ENCODE results near the gene MLN.

Gene MLN

DNA sequence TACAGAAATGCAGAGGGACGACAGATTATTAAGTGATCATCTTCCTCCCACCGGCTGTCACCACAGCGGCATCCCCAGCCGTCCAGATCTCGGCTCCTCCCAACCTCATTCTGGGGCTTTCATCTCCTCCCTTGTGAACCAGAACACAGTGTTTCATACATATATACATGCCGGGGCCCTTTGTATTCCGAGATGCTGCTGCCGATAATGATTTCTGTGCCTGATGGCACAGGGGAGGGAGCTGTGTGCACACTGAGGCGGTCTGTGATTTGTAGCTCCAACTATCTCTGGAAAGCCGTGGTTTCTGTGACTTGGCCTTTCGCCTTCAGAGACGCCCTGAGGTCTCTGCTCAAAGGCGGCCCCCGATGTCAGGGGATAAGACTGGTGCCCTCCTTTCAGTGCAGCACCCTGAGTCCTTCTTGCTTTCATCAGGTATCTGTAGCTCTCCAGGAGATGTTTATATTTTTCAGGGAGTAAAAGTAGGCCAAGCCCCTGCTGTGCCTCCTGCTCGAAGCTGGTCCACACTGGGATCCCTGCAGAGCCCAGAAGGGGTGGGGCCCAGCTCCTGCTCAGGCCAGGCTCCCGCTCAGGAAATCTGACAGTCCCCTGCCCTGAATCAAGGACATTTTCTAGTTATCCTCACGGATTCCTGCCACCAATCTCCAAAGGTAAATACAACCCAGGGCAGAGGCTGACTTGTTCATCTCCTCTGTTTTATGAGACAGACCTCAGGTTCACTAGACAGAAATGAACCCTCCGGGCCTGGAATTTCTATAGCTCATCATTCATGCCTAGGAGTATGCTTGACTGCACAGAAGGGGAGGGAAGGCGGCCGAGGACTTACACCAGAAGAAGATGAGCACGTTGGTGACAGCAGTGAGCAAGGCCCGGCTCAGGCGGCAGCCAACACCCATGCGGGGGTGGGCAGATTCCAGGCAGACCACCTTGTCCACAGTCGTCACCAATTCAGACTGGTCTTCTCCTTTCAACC is 26.1 kb downstream of the MLN start:
- no peak for DNase-seq (ENCODE audit: low read depth)
- H3K4me3 ChIP-seq (ENCODE audit: low read depth, low read length) = no peak overlapping the region

- H3K4me3 ChIP-seq (ENCODE audit: low read depth, low read length) = no peak overlapping the region
- DNase-seq (ENCODE audit: low read depth) = no peak
Observed at GRCh38 chr6:33776764-33777163, 27.0 kb downstream of the MLN start.

DNA sequence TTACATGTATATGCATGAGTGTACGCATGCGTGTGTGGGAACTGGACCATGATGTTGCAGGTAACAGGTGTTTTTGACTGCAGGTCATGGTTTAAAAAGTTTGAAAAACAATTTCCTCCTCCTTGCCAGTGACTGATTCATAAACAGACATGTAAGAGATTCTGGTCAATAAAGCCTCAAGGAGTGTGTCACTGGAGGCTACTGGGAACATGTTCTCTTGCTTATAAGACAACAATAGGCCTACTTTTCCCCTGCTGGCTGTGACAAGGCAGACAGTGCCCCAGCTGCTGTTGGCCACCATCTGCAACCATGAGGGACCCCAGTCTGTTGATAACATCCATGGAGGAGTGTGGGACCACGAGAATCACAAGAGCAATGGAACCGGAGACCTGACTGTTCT is 27.6 kb downstream of the MLN start:
- no peak for DNase-seq (ENCODE audit: low read depth)
- no peak overlapping the region for H3K4me3 ChIP-seq (ENCODE audit: low read depth, low read length)

DNA sequence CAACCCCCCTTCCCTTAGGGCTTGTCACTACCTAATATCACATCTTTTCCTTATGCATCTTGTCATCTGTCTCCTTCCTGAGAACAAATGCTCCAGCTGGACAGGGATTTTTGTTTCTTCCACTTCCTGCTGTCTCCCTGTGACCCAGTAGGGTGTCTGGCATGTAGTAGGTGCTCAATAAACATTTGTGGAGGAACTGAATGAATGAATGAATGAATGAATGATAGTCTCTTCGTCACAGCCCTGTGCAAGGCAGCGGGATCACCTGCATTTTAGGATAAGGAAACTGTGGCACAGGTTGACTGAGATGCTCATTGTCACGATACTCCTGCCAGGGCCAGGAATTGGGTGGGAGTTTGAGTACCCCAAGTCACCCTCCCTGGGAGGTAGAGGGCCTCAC is 29.0 kb downstream of the MLN start:
- DNase-seq (ENCODE audit: low read depth) = no peak

DNA sequence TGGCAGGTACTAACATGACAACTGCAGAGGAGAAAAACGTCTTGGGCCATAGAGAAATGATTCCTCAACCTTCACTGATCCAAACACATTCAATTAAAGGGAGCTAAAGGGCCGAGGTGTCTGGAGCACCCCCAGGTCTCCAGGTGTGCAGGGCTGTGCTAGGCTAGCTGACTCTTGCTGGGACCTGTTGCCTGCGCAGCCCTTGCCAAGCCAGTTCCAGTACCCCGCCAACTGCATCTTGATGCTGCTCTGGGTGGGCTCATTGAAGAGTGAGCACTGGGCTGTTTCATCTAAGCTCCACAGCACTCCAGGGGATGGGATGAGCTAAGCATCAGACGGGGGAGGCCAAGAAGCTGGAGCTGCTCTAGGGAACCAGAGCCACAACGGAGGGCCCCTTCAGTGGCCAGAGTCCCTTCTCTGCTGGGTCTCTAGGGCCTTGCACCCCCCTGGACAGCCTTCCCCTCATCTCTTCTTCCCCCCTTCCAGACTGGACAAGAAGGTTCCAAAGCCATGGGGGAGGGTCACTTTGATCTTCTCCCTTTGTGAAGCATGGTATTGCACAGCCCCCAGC is 30.8 kb downstream of the MLN start:
- no peak for DNase-seq (ENCODE audit: low read depth)
- no peak overlapping the region for H3K4me3 ChIP-seq (ENCODE audit: low read depth, low read length)

More for the DNA sequence above, 29.0 kb downstream of the MLN start:
- no peak overlapping the region for H3K4me3 ChIP-seq (ENCODE audit: low read depth, low read length)

DNA sequence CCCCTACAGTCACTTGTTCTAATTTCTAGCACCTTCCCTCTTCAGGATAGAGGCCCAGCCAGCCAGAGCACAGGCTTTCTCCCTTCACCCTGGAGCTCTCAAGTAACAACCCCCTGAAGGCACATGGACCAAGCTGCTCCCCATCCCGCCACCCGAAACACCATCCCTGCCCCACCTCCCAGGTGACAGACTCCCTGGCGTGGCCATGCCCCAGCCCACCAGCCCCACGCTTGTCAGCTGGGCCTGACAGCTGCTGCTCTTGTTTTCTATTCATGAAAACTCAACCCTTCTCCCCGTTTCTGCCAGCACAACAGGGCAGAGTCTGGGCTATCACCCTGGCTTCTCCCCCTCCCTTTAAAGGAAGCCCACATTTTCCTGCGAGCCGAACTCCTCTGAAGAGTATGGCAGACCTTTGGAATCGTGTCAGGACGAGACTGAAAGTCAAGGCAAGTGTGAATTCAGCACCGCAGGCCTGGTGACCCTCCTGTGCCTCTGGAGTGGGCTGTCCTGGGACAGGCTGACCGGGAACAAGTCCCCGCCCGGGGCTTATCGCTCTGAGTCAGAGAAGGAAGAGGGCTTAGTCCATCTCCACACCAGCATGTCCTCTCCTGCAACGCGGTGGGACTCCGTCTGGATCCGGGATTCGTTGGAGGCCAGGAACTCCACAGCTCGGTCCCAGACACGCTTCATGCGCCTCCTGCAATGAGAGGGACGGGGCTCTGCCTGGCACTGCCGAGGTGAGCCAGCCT is 31.5 kb downstream of the MLN start:
- no peak overlapping the region for H3K4me3 ChIP-seq (ENCODE audit: low read depth, low read length)

GRCh38 chr6:33771146-33772081 is 32.4 kb downstream of the MLN start:
- no peak overlapping the region for H3K4me3 ChIP-seq (ENCODE audit: low read depth, low read length)
- DNase-seq (ENCODE audit: low read depth) = peak; percentile 96

More for the DNA sequence above, 31.5 kb downstream of the MLN start:
- no peak for DNase-seq (ENCODE audit: low read depth)

DNA sequence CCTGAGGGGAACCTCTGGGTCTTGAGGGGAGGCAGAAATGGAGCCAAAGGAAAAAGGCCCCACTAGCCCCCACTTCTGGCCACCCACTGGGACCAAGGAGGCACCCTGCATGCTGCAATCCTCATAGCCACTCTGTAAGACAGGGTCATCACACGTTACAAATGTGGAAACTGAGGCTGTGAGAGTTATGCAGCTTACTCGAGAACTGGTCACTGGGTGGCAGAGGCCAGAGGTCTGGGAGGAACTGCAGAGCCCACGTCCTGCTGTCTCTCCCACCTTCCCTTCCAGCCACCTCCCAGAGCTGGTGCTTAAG is 33.0 kb downstream of the MLN start:
- no peak for DNase-seq (ENCODE audit: low read depth)
- no peak overlapping the region for H3K4me3 ChIP-seq (ENCODE audit: low read depth, low read length)

- no peak overlapping the region for H3K4me3 ChIP-seq (ENCODE audit: low read depth, low read length)
Observed at GRCh38 chr6:33770124-33770832, 33.5 kb downstream of the MLN start.

GRCh38 chr6:33769248-33769821 is 34.5 kb downstream of the MLN start:
- no peak overlapping the region for H3K4me3 ChIP-seq (ENCODE audit: low read depth, low read length)
- DNase-seq (ENCODE audit: low read depth) = no peak

More at GRCh38 chr6:33770124-33770832, 33.5 kb downstream of the MLN start:
- no peak for DNase-seq (ENCODE audit: low read depth)

DNA sequence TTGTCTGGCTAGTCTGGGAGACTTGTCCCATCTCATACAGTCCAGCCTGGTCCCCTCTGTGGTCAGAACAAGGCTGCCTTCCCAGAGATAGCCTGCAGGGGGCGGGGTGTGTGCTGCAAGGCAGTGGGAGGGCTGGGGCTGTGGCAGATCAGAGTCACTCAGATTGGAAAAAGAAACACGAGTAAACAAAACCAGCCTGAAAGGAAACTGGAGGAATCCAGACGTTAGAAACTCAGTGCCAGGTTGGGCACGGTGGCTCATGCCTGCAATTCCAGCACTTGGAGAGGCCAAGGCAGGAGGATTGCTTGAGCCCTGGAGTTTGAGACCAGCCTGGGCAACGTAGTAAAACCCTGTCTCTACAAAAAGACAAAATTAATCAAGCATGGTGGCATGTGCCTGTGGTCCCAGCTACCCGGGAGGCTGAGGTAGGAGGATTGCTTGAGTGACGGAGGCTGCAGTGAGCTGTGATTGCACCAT is 35.1 kb downstream of the MLN start:
- H3K4me3 ChIP-seq (ENCODE audit: low read depth, low read length) = no peak overlapping the region
- no peak for DNase-seq (ENCODE audit: low read depth)

DNA sequence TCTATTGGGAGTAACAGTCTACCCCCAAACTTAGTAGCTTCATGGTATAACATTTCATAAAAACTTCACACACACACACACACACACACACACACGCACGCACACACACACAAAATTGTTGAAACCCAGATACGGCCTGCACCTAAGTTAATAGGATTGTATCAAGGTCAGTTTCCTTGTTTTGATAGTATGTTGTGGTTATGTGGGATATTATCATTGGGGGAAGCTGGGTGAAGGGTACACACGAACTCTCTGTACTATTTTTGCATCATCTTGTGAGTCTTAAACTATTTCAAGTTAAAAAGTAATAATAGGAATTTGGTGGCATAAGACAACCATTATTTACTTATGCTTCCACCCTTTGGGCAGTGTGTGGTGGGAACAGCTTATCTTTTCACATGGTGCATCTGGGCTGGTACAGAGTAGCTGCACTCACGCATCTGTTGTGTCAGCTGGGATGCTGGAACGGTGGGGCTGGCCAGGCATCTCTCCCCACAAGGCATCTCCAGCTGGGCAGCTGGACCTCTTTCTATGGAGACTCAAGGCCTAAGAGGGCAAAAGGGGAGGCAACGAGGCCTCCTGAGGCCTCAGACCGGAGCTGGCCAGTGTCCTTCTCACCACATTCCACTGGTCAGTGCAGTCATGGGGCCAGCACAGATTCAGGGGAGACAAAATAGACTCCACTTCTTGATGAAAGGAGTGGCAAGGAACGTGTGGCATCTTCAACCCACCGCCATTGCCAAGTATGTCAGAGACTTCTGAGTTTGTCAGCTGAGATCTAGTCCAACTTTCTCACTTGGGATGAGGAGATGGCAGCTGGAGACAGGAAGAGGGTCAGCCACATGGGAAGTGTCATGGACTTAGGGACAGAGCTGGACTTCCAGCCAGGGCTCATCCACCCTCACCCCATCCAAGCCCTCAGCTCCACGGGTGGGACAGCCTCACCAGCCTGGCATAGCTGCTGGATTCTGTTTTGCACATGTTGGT is 36.6 kb downstream of the MLN start:
- DNase-seq (ENCODE audit: low read depth) = no peak
- H3K4me3 ChIP-seq (ENCODE audit: low read depth, low read length) = no peak overlapping the region

DNA sequence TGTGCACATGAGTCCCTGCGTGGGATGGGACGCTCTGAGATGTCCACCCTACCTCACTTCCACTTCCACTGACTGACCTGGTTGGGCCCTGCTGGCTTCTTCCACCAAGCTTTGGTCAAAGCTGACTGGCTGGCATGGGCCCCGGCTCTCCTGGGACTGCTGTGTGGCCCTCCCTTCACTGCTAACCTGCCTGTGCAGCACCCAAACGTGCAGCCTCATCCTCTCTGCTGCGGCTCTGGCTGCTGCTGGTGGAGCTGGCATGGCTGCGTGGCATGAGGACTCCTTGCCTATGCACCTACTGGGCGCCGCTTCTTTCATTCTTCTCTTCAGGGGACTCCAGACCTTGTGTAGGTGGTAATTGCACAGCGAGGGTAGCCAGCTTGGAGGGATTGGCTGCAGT is 38.4 kb downstream of the MLN start:
- H3K4me3 ChIP-seq (ENCODE audit: low read depth, low read length) = no peak overlapping the region
- DNase-seq (ENCODE audit: low read depth) = no peak

GRCh38 chr6:33764036-33764435 is 39.8 kb downstream of the MLN start:
- no peak overlapping the region for H3K4me3 ChIP-seq (ENCODE audit: low read depth, low read length)
- no peak for DNase-seq (ENCODE audit: low read depth)

- no peak overlapping the region for H3K4me3 ChIP-seq (ENCODE audit: low read depth, low read length)
- DNase-seq (ENCODE audit: low read depth) = no peak
Observed at GRCh38 chr6:33763483-33763882, 40.3 kb downstream of the MLN start.

DNA sequence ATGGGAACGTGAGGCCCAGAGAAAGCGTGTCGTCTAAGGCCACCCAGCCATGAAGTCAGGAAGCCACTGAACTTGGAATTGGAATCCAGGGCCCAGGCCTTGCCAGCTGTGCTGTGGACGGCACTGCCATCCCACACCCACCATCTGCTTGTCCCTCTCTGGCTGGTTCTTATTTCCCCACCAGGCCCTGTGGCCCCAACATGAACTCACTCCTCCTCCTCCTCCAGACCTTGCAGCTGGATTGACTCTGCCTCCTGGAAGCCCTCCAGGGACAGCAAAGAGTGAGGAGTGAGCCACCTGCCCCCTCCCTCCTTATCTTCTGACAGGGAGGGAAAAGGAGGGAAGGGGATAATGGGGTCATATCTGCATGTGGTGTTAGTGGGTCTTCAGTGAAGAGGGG is 41.1 kb downstream of the MLN start:
- H3K4me3 ChIP-seq (ENCODE audit: low read depth, low read length) = no peak overlapping the region
- DNase-seq (ENCODE audit: low read depth) = no peak

GRCh38 chr6:33761922-33762629 is 41.7 kb downstream of the MLN start:
- no peak for DNase-seq (ENCODE audit: low read depth)
- H3K4me3 ChIP-seq (ENCODE audit: low read depth, low read length) = no peak overlapping the region
